SK-N-SH treated with all-trans-retinoic acid at 6 μM for 48 hours (cell line): ENCODE data around the gene CBFA2T3.

Experiments used
- ARNTL ChIP-seq: fragments of 450-650 bp; formaldehyde crosslinking; IDR thresholded peaks from 2 replicates; pipeline ENCODE4 v1.5.0; 2020; ENCODE audit warnings: low read depth, mild to moderate bottlenecking, moderate library complexity, borderline replicate concordance
- CREB5 ChIP-seq: fragments of 250-450 bp; sonication (Bioruptor Pico); IDR thresholded peaks from 2 replicates; pipeline ENCODE4 v1.5.1; 2020; ENCODE audit warnings: low read depth, mild to moderate bottlenecking, moderate library complexity
- CSDC2 ChIP-seq: fragments of 250-450 bp; sonication (Bioruptor Pico); IDR thresholded peaks from 2 replicates; pipeline ENCODE4 v1.5.0; 2020; ENCODE audit warnings: mild to moderate bottlenecking, moderate library complexity
- OSR1 ChIP-seq: fragments of 250-450 bp; sonication (Bioruptor Pico); IDR thresholded peaks from 2 replicates; pipeline ENCODE4 v1.8.0; 2022; ENCODE audit warnings: moderate library complexity, mild to moderate bottlenecking, inconsistent platforms
- SNAI2 ChIP-seq: fragments of 250-450 bp; sonication (Bioruptor Pico); IDR thresholded peaks from 2 replicates; pipeline ENCODE4 v1.5.0; 2020; ENCODE audit warnings: mild to moderate bottlenecking, moderate library complexity
- TCF4 ChIP-seq: fragments of 250-450 bp; sonication (Bioruptor Pico); IDR thresholded peaks from 2 replicates; pipeline ENCODE4 v1.8.0; 2021; ENCODE audit warnings: mild to moderate bottlenecking, moderate library complexity, borderline replicate concordance
- ZFP3 ChIP-seq: fragments of 250-450 bp; sonication (Bioruptor Pico); IDR thresholded peaks from 2 replicates; pipeline ENCODE4 v1.5.0; 2020; ENCODE audit warnings: mild to moderate bottlenecking, moderate library complexity
- ZNF70 ChIP-seq: fragments of 450-650 bp; formaldehyde crosslinking; IDR thresholded peaks from 2 replicates; pipeline ENCODE4 v1.5.0; 2020; ENCODE audit warnings: mild to moderate bottlenecking, moderate library complexity
- TF ChIP-seq, protein P1 (sequence below): fragments of 250-450 bp; sonication (Bioruptor Pico); IDR thresholded peaks from 2 replicates; pipeline ENCODE4 v1.8.0; 2020; ENCODE audit warnings: mild to moderate bottlenecking, moderate library complexity, borderline replicate concordance

DNA sequence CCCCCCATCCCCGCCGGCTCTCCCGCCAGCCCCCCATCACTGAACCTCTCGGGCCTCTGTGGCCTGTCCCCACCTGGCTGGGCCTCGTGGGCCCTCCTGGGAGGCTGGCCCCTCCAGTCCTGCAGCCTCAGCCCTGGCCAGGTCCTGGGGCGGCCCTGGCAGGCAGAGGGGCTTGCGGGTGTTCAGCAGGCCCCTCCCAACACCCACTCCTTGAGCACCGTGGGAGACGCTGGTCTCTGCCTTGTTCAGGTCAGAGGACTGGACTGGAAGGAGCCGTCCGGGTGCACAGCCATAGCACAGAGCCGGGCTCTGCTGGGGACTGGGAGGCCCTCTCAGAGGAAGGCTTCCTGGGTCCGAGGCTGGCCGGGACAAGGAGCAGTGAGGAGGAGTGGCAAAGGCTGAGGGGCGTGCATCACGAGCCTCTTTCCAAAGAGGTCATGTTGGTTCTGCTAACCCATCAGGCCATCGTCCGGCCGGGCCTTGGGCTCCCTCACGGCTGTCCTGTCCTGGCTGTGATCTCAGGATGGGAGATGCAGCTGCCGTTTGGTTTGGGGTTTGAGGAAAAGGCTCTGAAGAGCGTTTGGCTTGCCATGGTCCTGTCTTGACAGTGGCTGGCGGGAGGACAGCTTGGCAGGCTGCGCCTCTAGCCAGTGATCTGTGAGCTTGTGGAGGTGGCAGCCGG is 104.2 kb downstream of the CBFA2T3 start:
- TF ChIP-seq SNAI2 (CRISPR knock-in tag), result no peak
- no peak for TF ChIP-seq OSR1 (CRISPR knock-in tag)
- TF ChIP-seq ARNTL, result no peak
- TF ChIP-seq, protein P1, sequence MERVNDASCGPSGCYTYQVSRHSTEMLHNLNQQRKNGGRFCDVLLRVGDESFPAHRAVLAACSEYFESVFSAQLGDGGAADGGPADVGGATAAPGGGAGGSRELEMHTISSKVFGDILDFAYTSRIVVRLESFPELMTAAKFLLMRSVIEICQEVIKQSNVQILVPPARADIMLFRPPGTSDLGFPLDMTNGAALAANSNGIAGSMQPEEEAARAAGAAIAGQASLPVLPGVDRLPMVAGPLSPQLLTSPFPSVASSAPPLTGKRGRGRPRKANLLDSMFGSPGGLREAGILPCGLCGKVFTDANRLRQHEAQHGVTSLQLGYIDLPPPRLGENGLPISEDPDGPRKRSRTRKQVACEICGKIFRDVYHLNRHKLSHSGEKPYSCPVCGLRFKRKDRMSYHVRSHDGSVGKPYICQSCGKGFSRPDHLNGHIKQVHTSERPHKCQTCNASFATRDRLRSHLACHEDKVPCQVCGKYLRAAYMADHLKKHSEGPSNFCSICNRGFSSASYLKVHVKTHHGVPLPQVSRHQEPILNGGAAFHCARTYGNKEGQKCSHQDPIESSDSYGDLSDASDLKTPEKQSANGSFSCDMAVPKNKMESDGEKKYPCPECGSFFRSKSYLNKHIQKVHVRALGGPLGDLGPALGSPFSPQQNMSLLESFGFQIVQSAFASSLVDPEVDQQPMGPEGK, result no peak
- no peak for TF ChIP-seq CREB5
- TF ChIP-seq ZFP3, result no peak
- no peak for TF ChIP-seq ZNF70 (CRISPR knock-in tag)
- no peak for TF ChIP-seq CSDC2
- no peak for TF ChIP-seq TCF4 (CRISPR knock-in tag)
